HG03565 (cell line): ENCODE results near the gene POFUT1.
"Not testable (repeated sequence)": the region's sequence is repeated elsewhere in the genome, so short reads cannot be mapped to it uniquely, and the experiment has no call there.

Experiments used
- ATAC-seq: cut with Tn5 transposase; IDR thresholded peaks from one replicate; pipeline ENCODE4 v1.9.1; 2021; ENCODE audit warnings: mild to moderate bottlenecking, moderate library complexity; ENCODE audit not compliant: unreplicated experiment

POFUT1 gene

DNA sequence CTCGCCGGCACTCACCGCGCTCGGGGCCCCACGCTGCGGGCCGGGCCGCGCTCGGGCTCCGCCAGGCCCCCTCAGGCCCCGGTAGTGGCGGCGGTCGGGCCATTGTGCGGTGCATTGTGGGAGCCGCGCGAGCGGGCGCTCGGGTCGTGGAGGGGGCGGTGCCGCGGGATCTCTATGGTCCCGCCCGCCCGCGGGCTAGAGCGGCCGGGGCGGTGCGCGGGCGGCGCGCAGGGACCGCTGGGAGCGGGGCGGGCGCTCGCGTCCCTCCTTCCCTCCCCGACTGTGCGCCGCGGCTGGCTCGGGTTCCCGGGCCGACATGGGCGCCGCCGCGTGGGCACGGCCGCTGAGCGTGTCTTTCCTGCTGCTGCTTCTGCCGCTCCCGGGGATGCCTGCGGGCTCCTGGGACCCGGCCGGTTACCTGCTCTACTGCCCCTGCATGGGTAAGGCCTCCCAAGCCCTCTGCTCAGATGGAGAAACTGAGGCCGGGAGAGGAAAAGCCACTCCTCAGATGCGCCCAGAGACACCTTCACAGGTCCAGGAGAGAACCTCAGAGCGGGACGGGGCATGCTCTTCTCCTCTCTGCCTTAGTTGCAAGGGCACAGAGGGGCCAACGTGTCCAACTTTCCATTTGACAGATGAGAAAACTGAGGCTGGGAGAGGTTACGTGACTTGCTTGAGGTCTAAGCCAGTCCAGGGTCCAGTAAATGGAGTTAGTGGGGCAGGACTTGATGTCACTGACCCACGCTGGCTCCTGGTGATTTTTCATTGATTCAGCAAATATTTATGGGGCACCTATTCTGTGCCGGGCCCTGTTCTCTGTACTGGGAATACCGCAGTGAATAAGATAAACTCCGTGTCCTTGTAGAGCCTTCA lies at the start of gene POFUT1, which contains the start of gene PLAGL2:
TSS of gene POFUT1 (plus strand) at position 255 of the 873 bp plus-strand sequence. CDS start at position 317, 62 bp downstream.
TSS of gene PLAGL2 (minus strand) at position 118 of the 873 bp plus-strand sequence. CDS start 5,565 bp downstream, outside the sequence.
- peak; percentile 68 for ATAC-seq

- no peak for ATAC-seq
Measured at GRCh38 chr20:32158351-32158750, 49.3 kb upstream of the POFUT1 start.

GRCh38 chr20:32158943-32159660 lies 48.6 kb upstream of the POFUT1 start:
- no peak for ATAC-seq

GRCh38 chr20:32159766-32160221 lies 47.9 kb upstream of the POFUT1 start:
- ATAC-seq, result no peak

DNA sequence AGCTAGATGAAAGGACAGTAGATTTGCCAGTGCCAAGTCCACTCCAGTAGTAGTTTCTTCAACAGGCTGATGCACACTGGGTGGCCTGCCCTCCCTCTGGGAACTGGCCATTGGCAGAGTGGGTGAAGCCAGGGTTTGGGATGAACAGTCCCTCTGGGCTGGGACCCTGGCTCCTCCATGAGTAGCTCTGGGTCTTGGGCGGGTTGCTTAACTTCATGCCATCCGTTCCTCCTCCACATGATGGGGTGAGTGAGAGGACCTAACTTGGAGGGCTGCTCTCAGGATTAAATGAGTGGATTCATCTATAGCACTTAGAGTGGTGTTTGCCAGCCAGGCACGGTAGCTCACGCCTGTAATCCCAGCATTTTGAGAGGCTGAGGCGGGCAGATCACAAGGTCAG lies 47.3 kb upstream of the POFUT1 start:
- ATAC-seq, result no peak

- no peak for ATAC-seq
Measured at GRCh38 chr20:32162351-32162750, 45.3 kb upstream of the POFUT1 start.

- ATAC-seq, result no peak
Measured at GRCh38 chr20:32163951-32164350, 43.7 kb upstream of the POFUT1 start.

DNA sequence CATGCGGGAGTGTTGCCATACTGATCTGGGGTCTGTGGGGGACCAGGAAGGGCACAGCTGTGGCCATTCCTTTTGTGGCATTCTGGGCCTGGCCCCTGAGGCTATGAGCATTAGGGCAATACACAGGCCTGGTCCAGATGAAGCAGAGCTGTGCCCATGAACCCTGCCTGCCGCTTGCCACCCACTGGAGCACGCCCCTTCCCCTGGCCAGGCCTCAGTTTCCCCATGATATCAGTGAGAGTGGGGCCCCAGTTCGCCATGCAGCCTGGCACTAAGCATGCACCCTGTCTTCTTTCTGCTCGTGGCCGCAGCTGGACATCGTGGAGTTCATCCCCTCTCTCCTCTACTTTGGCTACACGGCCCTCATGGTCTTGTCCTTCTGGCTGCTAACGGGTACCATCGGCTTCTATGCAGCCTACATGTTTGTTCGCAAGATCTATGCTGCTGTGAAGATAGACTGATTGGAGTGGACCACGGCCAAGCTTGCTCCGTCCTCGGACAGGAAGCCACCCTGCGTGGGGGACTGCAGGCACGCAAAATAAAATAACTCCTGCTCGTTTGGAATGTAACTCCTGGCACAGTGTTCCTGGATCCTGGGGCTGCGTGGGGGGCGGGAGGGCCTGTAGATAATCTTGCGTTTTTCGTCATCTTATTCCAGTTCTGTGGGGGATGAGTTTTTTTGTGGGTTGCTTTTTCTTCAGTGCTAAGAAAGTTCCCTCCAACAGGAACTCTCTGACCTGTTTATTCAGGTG lies 42.5 kb upstream of the POFUT1 start:
- no peak for ATAC-seq

DNA sequence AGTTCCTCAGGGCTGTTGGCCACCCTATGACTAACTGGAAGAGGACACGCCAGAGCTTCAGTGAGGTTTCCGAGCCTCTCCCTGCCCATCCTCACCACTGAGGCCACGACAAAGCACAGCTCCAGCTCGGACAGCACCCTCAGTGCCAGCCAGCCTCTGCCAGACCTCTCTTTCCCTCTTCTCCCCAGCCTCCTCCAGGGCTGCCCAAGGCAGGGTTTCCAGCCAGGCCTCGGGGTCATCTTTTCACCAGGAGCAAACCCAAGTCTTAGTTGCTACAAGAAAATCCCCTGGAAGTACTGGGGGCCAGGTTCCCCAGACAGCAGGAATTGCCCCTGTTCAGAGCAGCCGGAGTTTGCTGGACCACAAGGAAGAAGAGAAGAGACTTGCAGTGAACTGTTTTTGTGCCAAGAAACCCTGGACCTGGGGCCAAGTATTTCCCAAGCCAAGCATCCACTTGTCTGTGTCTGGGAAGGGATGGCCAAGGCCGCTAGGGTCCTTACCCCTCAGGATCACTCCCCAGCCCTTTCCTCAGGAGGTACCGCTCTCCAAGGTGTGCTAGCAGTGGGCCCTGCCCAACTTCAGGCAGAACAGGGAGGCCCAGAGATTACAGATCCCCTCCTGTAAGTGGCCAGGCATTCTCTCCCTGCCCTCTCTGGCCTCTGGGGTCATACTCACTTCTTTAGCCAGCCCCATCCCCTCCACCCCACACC lies 41.7 kb upstream of the POFUT1 start:
- no peak for ATAC-seq

DNA sequence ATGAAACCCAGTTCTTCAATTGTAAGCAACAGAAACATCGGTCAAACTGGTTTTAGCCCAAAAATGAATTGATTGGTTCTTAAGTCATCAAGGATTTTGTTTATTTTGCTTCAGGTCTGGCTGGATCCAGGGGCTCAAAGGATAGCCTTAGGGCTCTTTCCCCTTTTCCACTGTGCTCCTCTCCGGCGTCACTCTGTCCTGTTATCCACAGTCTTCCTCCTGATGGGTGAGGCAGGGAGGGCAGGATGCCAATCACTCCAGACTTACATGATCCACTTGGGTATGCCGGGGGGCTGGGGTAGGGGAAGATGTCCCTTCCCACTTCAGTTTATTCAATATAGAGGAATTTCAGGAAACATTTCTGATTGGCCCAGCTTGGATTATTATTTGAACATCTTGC lies 40.1 kb upstream of the POFUT1 start:
- ATAC-seq, result no peak

DNA sequence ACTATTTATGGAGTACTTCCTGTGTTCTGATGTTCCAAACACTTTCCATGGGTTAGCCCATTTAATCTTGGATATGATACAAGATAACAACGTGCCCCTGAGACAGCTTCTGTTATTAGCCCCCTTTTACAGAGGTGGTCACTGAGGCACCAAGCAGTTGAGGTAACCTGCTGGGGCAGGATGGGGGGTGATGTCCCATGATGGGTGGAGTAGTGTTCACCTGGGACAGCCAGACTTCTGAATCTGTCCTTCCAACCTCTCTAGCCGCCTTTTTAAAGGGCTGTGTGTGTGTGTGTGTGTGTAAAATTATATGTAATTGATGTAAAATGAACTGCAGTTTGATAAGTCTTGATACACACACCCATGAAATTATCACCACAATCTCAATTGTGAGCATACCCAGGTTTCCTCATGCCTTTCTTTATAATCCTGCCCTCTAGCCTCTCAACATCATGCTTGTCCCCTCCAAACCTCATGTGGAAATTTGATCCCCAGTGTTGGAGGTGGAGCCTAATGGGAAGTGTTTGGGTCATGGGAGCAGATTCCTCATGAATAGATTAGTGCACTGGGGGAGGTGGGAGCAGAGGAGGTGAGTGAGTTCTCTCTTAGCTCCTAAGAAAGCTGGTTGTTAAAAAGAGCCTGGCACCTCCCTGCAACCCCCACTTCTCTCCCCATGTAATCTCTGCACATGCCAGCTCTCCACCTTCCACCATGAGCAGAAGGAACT lies 39.3 kb upstream of the POFUT1 start:
- ATAC-seq, result no peak

DNA sequence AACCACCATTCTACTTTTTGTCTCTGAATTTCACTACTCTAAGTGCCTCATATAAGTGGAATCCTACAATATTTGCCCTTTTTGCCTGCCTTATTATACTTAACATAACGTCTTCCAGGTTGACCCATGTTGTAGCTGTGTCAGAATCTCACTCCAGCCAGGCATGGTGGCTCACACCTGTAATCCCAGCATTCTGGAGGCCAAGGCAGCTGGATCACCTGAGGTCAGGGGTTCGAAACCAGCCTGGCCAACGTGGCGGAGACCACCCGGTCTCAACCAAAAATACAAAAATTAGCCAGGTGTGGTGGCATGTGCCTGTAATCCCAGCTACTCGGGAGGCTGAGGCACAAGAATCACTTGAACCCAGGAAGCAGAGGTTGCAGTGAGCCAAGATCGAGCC lies 30.0 kb upstream of the POFUT1 start:
- not testable (repeated sequence) for ATAC-seq

GRCh38 chr20:32179515-32179914 lies 28.2 kb upstream of the POFUT1 start:
- ATAC-seq, result no peak

DNA sequence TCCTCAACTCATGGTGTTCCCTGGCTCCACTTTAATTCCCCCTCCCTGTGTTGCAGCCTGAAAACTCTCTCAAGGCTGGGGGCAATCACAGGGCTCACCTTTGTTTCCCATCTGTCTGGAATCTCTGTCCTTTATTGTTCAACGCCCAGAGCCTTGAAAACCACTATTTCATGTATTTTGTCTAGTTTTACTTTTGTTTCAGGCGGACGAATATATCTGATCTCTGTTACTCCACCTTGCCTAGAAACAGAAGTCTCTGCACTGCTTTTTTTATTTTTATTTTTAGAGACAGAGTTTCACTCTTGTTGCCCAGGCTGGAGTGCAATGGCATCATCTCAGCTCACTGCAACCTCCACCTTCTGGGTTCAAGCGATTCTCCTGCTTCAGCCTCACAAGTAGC lies 27.7 kb upstream of the POFUT1 start:
- ATAC-seq, result no peak

DNA sequence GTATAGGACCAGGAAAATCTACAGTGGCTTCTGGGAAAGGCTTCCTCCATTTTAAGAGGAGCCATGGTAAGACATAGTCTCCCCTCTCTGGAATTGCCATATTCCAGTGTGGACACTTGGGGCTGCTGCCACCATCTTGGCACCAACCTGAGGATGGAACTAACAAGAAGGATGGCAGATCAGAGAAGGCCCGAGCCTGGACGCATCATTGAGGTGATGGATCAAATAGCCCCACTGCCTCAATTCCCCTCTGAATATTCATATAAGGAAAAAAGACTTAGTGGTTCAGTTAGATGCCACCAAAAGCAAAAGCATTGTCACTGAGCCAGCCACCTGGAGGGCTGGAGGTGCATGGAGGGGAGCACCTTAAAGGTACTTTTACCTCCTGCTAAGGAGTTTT lies 26.1 kb upstream of the POFUT1 start:
- ATAC-seq, result no peak

DNA sequence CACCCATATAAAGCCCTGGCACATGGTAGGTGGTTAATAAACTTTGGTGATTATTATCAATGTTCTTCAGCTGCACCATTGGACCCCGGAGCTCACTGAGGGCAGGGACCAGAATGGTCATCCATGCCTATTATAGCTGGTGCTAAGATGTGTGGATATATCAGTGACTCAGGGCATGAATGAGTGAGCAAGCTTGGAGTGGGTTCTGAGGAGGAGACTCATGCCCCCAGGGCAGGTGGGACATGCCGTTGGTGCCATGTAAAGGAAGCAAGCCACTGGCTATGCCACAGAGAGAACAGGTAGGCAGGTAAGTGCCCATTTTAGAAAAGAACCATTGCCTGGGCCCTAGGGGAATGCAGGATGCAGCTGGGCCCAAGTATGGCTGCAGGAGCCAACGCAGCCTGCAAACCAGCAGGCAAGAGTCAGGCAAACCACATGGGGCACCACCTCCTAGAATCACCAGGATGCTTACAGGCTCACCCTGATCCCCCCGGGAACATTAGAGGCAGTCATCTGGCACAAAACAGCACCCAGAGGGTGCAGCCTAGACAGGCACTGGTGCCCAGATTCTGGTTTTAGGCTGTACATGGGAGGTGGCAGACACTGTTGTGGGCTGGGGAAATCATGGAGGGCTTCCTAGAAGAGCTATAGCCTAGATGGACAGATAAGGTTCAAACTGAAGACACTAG lies 23.6 kb upstream of the POFUT1 start:
- no peak for ATAC-seq

- ATAC-seq, result no peak
Measured at GRCh38 chr20:32184961-32185603, 22.6 kb upstream of the POFUT1 start.

DNA sequence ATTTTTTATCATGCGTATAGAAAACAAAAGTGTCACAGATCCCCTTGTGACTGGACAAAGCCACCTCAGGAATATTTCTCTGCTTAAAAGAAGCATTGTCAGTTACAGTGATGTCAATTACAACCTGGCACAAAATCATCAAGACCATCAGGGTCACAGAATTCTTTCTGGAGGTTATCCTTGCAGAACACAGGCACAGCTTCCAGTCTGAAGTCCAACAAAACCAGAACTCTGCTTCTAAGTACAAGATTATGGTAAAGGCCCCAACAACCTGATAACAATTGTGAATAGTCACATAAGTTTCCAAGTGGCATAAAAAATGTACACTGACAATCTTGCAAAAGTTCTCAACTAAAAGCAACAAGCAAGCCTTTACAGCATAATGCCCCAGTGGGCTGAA lies 21.2 kb upstream of the POFUT1 start:
- no peak for ATAC-seq
